HG02588 (cell line): Measurements from ENCODE around the gene VWF.

Experiments used
- ATAC-seq: cut with Tn5 transposase; IDR thresholded peaks from one replicate; pipeline ENCODE4 v1.9.1; 2021; ENCODE audit warnings: mild to moderate bottlenecking, moderate library complexity; ENCODE audit not compliant: unreplicated experiment

Gene VWF

DNA sequence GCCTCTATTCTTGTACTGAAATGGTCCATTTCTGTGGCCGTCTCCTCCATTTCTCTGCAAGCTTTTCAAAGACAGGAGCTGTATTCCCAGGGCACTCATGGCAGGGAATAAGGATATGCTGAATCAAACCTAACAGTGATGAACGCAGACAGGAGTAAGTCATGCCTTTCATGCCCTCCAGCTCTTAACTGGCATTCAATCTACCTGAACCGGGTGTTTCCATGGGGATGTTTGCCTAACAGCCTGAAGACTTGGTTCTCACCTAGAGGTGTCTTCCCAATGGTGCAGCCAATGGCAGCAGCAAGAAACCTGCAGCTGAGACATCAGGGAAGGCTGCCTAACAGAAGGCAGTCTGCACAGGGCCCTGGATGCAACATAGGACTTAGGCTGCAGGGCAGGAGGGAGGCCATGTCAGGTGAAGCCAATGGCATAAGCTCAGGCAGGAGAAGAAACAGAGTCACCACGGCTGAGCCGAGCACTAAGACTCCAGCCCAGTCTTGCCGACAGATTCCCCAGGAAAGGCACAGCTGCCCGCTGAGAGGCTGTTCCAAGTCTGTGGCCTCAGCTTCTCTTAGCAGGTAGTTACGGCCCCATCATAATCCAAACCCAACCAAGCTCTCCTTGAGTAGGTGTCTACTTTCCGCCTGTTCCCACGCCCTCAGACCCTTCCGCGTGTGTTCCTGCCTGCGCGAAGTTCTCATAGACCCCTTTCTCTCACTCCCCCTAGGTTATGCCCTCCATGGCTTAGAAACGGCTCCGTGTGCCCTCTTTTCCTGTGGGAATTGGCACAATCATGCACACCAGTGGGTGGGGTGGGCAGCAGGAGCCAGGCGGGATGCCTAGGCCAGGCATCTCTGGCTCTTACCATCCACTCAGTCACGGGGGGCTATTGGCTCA lies 44.1 kb downstream of the VWF start:
- no peak for ATAC-seq

- ATAC-seq, result no peak
Observed at GRCh38 chr12:6078398-6079096, 45.9 kb downstream of the VWF start.

- ATAC-seq, result no peak
Observed at GRCh38 chr12:6077692-6078083, 46.8 kb downstream of the VWF start.

GRCh38 chr12:6076776-6077691 lies 47.4 kb downstream of the VWF start:
- no peak for ATAC-seq

DNA sequence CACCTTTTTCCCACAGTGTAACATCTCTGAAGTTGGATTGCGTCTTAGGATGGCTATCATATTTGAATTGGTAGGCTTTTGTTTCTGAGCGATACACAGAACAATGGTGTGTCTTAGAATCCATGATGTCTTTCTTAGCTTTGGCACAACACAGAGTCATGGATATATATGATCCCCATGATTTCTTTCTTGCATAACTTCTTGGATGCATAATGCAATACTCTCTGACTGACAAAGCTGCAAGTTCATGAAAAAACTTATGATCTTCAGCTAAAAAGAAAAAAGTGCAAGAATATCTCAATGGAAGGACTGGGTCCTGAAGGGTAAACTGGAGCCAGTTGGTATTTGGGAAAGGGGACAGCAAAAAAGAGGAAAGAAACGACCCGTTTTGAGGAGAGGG lies 48.1 kb downstream of the VWF start:
- ATAC-seq, result no peak

DNA sequence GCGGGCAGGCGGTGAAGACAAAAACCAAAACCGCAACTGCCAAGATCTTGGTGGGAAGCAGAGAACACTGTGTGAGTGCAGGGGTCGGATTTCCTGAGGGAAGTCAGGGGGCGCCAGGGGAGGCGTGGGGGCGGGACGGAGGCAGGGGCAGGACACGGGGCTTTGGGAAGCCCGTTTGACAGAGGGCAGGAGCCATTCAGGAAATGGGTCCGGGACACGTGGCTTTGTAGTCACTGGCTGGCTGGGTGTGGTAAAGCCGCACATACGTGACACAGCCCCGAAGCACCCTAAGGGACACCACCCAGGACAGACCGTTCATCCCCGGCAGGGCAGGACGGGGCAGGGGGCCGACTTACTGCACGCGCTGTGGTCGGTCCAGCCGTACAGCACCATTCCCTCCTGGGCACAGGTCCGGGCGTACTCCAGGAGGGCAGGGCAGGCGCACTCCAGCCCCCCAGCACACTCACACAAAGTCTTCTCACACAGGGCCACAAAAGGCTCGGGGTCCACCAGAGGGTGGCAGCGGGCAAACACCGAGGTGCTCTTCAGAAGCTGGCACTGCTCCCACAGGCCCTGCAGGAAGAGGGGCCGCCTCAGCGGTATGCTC lies 49.4 kb downstream of the VWF start:
- ATAC-seq, result no peak

- no peak for ATAC-seq
Observed at GRCh38 chr12:6074427-6074826, 50.0 kb downstream of the VWF start.

DNA sequence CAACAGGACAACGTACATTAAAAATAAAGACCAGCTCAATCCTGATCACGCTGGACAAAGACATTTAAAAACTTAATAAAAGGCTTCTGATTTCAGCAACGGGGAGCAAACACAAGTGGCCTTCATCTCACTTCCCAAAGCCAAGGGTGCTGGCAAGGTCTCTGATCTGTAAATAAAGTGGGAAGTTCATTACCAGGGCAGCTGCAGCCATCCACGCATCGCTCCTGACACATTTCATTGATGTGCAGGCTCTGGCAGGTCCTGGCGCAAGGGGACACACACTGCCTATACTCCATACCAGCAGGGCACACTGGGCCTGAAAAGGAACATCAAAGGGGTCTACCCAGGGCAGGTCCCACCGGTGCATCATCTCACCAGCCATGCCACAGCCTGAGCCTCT lies 51.0 kb downstream of the VWF start:
- no peak for ATAC-seq

DNA sequence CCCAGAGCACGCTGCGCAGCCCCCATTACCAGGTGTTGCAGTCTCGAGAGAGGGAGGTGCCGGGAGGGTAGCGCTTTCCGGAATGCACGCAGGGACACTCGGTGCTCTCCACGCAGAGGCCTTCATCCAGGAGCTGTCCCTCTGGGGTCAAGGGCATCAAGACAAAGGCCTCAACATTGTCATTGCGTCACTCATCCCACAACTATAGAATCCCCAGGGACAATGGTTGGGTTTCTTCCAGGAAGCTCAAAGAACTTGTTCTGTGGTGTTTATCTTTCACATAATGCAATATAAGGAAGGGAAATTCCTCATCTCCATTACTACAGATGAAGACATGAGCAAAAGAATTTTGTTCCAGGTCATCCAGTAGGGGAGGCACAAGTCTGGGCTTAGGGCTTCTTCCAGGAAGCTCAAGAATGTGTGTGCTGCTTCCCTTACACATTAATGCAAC lies 52.1 kb downstream of the VWF start:
- ATAC-seq, result no peak

DNA sequence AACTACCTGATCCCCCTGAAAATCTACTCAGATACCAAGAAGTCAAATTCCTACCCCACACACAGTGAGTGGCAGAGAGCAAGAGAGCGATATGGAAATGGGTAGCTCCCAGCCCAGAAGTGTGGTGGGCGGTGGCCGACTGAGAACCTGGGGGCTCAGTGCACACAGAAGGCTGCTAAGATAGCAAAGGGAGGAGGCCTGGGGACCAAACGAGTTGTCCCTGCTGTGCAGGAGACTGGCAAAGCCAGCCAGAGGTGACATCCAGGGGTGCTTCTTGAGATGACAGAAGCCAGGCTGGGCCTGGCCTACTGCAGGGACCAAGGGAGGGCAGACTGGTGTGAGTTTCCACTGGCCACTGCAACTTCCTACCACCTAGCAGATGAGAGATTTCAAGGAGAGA lies 52.9 kb downstream of the VWF start:
- ATAC-seq, result no peak

DNA sequence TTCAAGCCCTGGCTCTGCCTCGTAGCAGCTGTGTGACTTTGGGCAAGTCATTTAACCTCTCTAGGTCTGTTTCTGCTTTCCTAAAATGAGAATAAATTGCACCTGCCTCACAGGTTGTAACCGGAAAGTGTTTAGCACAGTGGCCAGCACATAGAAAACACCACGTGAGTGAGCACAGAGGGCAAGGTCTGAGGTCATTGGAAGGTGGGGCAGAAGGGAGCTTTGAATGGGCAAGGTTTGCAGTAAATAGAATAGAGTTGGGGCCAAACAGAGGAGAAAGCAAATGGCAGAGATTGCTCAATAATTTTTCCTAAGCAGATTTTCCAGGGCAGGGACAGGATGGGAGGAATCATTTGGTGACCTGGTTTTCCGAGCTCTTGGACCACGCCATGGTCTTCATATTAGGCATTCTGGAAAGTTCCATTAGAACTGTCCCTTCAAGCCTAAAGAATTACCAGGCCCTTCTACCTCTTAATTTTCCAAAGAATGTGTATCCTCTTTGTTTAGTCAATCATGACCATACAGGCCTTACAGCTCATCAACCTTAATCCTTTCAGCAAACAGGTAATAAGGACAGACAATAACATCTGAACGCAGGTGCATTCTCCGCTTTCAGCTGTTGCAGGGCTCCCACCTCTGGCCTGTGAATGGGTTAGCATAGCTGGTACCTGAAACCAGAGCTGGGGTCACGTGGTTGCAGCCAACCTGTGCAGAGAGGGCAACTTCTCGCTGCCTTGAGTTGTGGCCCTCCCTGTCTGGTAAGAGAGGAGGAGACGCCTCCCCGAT lies 53.8 kb downstream of the VWF start:
- no peak for ATAC-seq

DNA sequence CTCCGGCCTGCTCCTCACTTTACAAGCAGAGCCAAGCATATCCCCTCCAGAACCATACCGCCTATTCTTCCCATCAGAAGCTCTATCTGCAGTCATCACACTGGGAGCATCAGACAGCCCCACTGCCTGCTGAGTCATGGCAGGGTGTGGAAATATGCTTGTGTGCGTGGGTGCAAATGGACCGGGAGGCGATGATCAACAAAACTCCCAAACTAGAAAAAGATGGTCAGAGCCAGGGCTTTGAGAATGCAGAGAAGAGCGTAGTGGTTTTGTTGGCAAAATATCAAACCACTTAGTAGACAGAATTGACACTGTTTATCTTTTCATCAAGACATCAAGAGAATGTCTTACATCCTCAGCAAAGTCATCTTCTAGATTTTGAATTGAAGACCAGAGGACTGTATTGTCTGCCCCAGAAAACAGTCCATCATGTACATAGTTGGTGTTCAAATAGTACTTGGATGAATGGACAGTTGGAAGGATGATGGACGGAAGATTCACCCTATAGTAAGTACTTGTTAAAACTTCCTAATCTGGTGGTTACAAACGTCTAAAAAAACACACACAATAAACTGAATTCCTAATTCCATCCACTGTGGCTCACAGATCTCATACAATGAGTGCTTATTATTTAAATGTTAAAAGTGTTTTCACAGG lies 54.9 kb downstream of the VWF start:
- ATAC-seq, result no peak

- ATAC-seq, result no peak
Observed at GRCh38 chr12:6068227-6068626, 56.2 kb downstream of the VWF start.

DNA sequence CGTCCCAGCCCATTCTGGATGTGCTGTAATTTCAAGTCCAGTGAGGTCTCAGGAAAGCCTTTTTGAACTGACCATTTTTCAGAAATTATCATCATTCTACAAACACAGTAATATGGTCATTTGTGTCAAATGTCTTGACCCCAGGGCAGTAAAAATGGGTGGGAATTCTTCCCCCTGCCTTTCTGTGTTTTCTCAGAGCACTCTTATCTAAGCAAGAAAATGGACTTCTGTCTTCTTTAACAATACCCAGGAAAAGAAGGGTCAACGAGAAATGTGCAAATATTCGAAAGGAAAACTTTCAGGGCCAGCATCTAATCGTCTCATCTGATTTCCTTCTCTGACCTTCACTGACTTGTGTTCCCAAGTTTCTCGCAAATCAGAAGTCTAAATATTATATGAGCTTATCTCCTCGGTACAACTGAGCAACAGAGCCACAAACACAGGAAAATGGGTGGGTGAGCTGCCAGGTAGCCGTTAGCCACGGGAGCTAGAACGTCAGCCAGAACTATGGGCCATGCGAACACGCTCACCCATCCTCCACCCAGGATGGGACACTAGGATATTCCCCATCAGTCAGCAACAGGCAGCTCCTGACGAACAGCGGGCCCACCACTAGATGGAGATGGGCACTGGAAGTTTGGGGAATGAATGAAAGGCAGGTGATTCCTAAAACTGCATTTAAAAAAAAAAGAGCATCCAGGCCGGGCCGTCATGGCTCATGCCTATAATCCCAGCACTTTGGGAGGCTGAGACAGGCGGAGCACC lies 57.1 kb downstream of the VWF start:
- no peak for ATAC-seq

- ATAC-seq, result no peak
Observed at GRCh38 chr12:6066651-6067050, 57.8 kb downstream of the VWF start.

DNA sequence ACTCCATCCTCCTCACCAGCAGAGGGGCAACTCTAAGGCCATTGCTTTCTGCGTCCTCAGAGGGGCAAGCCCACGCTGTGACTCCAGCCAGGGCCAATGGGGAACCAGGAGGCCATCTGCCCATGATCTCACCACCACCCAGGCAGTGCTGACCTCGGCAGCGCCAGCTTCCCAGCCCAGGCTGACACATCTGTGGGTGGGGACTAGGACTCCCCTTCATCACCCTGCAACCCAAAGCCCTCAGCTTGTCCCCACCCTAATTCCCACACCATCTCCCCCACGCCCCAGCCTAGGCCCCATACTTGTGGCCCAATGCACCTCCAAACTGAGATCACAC lies 58.6 kb downstream of the VWF start:
- no peak for ATAC-seq

- no peak for ATAC-seq
Observed at GRCh38 chr12:6065131-6065862, 59.2 kb downstream of the VWF start.
